ENCODE results near the gene RAMP2. TPM values are rescaled to one million over a fixed set of nuclear protein-coding genes. Genes with fewer than 3 reads are reported as not detected.

Gene RAMP2
- total and polyA plus RNA-seq, 2 of the 13 experiments (the other 11 are each of a cell fraction or from before 2014, with no cell fraction given), result 1.4 to 5.2 TPM

GRCh38 chr17:42760652-42761581 lies at the start of gene RAMP2 (continued):
- TF ChIP-seq ZHX1 (CRISPR knock-in tag; IDR thresholded peaks at IDR 0.05; ENCODE audit: low read depth) (peak; percentile 68; the same call in 1 of the 2 replicates), ZNF17 (CRISPR knock-in tag; IDR thresholded peaks at IDR 0.05) (no peak), ZNF367 (CRISPR knock-in tag; IDR thresholded peaks at IDR 0.05; ENCODE audit: borderline replicate concordance) (no peak; the same call in 1 of the 2 replicates), PAX8 (CRISPR knock-in tag; IDR thresholded peaks at IDR 0.05; ENCODE audit: borderline replicate concordance) (no peak), ZNF256 (CRISPR knock-in tag; conservative IDR thresholded peaks at IDR 0.05) (no peak), ZMAT3 (CRISPR knock-in tag; conservative IDR thresholded peaks at IDR 0.05) (0 out of 2 replicates have a peak, but pooled peaks have one; percentile 31), KLF11 (CRISPR knock-in tag; IDR thresholded peaks at IDR 0.05) (no peak)

GRCh38 chr17:42720996-42721583 lies 39.9 kb upstream of the RAMP2 start:
- ATAC-seq, result peak; percentile 90
- Histone ChIP-seq H3K9ac (ENCODE audit: insufficient read depth, low read depth, low read length) (no peak overlapping the region), H3K4me3 (replicated peaks in 1 of 3; ENCODE audit: insufficient read depth in 1 of 3, low read depth in 2 of 3, low read length in 3 of 3) (no peak overlapping the region), H3K4me2 (ENCODE audit: low read depth, low read length) (no peak overlapping the region), H3K4me1 (ENCODE audit: insufficient read depth, low read length) (no peaks in the 10 kb centered on the region), H4K20me1 (ENCODE audit: insufficient read depth, low read length) (no peaks in the 10 kb centered on the region), H3K27me3 (ENCODE audit: control insufficient read depth in 1 of 2, insufficient read depth in 2 of 2, low read length in 2 of 2) (no peaks in the 10 kb centered on the region), H2AFZ (ENCODE audit: low read length) (no peak overlapping the region), H3K79me2 (ENCODE audit: insufficient read depth, low read length) (no peaks in the 10 kb centered on the region), H3K27ac (ENCODE audit: extremely low read length, insufficient read depth, low read length) (no peak overlapping the region), H3K36me3 (replicated peaks in 1 of 2; ENCODE audit: control insufficient read depth in 1 of 2, insufficient read depth in 2 of 2, low read length in 2 of 2) (peaks cover 16 to 52% of the 10 kb centered on the region in 2 experiments), H3K9me3 (ENCODE audit: low read length) (no peaks in the 10 kb centered on the region)
- ChIA-PET CTCF (ENCODE audit: low intra/inter-chr PET ratio, low total read pairs) (interaction anchor here (0.7 to 2.4 kb wide), 7 partner anchors 40 to 217 kb away, joined by 3 to 47 read pairs (median 7); partner anchors contain the start of genes BECN1, PSMC3IP and RAMP2), POLR2A (interaction anchor here (1.0 kb wide), 1 partner anchor 59 kb away, joined by 4 read pairs; the partner anchor contains the start of gene WNK4)
- WGBS (ENCODE audit: low lambda C conversion rate), result 7% methylated on average over 2 of the region's 2 CpGs
- DNase-seq (ENCODE audit: low spot score), result peak; percentile 83
- FAIRE-seq, result peak; percentile 84
- BruUV-seq (replicated peaks), result no TSS peak
- intact Hi-C loops (cut with micrococcal nuclease; ENCODE audit: unreplicated experiment) (loop anchor here (1.0 kb wide), 3 partner anchors 99 to 216 kb away; partner anchors contain the start of gene BECN1), in situ Hi-C loops (cut with HindIII; ENCODE audit: extremely low pct_ligation_motif_present, low pct_unique_long_range_greater_than_20kb) (loop anchor here (5.0 kb wide), 1 partner anchor 41 kb away; the partner anchor contains the start of gene RAMP2)
- TF ChIP-seq ARID3A (IDR thresholded peaks at IDR 0.05; ENCODE audit: low read depth, low read length) (0 out of 2 replicates have a peak, but pooled peaks have one; percentile 16), RAD21 (CRISPR knock-in tag; IDR thresholded peaks at IDR 0.05) (peak; percentile 93), ZNF878 (CRISPR knock-in tag; IDR thresholded peaks at IDR 0.05) (no peak), GABPA (IDR thresholded peaks at IDR 0.05; ENCODE audit: low read depth, low read length) (no peak), GABPA (CRISPR knock-in tag; IDR thresholded peaks at IDR 0.05; ENCODE audit: low read depth) (peak; percentile 67), ZC3H13 (CRISPR knock-in tag; IDR thresholded peaks at IDR 0.05) (no peak), TEAD3 (CRISPR knock-in tag; optimal IDR thresholded peaks at IDR 0.05; ENCODE audit: borderline replicate concordance) (peak; percentile 42)
